Body of pancreas (tissue), 4 donors: Measurements from ENCODE around the gene XCR1.

Source experiments
- POLR2A ChIP-seq, 3 donors: fragments of 450-650 bp; IDR thresholded peaks; one replicate each; pipeline ENCODE4 v1.6.1; 2016; ENCODE audit warnings: antibody characterized with exemption in 3 of 3, mild to moderate bottlenecking in 2 of 3
- TF ChIP-seq, protein P1 (sequence below), 7 experiments: fragments of 450-650 bp in 4 of 7; fragments of 200-600 bp in 3 of 7; sonication (generic) in 3 of 7; IDR thresholded peaks; one replicate each; pipeline ENCODE4 v1.5.1; 2016 to 2019; ENCODE audit warnings: antibody characterized with exemption in 7 of 7

DNA sequence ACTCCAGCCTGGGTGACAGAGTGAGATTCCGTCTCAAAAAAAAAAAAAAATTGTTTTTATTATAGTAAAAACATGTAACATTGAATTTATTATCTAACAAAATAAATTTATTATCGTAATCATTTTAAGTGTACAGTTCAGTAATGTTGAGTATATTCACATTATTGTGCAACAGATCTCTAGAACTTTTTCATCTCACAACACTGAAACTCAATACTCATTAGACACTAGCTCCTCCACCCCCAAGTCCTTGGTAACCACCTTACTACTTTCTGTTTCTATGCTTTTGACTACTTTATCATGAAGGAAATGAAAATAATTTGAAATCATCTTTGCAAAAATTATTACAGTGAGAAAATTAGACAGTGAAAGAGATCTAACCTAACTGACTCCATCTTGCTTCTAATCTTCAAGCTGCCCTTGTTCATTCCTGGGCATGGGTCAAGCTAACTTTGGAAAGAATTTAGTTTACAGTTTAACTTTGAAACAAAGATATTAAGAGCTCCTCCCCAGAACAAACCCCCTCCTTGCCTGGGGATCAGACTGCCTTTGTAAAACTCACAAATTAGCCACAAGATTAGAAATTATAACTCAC lies 16.7 kb downstream of the XCR1 start:
- TF ChIP-seq, protein P1, sequence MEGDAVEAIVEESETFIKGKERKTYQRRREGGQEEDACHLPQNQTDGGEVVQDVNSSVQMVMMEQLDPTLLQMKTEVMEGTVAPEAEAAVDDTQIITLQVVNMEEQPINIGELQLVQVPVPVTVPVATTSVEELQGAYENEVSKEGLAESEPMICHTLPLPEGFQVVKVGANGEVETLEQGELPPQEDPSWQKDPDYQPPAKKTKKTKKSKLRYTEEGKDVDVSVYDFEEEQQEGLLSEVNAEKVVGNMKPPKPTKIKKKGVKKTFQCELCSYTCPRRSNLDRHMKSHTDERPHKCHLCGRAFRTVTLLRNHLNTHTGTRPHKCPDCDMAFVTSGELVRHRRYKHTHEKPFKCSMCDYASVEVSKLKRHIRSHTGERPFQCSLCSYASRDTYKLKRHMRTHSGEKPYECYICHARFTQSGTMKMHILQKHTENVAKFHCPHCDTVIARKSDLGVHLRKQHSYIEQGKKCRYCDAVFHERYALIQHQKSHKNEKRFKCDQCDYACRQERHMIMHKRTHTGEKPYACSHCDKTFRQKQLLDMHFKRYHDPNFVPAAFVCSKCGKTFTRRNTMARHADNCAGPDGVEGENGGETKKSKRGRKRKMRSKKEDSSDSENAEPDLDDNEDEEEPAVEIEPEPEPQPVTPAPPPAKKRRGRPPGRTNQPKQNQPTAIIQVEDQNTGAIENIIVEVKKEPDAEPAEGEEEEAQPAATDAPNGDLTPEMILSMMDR (IDR thresholded peaks at IDR 0.05): no peak
- TF ChIP-seq POLR2A (IDR thresholded peaks at IDR 0.05): no peak
